Dedifferentiated amniotic fluid mesenchymal stem cell (primary cell): ENCODE data around the gene EEF2K.

Experiments
- DNase-seq: peaks from one replicate; pipeline ENCODE4 v3.0.0-alpha.2; 2016; ENCODE audit errors: extremely low spot score

EEF2K gene

DNA sequence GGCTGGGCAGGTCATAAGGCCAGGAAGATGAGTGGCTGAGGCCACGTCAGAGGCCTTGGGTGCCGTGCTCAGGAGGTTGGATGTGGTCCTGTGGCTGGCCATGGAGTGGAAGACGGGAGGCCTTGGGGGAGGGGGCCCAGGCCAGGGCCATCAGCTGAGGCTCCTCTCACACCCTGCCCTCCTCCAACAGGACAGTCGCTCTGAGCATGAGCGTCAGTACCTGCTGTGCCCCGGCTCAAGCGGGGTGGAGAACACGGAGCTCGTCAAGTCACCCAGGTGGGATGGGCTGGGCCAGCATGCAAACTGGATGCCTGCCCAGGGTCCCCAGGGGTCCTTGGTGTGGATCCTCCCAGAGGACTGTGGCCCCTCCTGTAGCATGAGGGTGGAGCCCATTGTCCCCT, 110.3 kb downstream of the EEF2K start:
- DNase-seq: no peak

DNA sequence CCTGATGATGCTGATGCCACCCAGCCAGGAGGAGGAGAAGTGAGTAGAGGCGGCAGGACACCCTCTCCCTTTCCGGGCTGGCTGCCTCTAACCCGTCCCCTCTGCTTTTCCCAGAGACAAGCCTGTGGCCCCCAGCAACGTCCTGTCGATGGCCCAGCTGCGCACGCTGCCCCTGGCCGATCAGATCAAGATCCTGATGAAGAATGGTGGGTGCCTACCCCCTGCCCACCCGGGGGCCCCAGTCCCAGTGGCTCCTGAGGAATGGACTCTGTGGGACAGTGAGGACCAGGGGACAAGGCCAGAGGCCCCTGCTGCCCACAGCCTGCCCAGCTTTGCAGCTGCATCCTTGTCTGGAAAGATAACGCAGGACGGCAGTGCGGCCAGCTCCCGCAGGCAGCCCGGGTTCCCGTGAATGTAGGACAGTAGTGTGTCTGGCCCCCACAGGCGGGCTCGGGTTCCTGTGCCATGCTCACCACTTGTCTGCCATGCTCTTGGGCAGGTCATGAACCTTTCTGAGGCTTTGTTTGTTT, 111.0 kb downstream of the EEF2K start:
- no peak for DNase-seq

DNA sequence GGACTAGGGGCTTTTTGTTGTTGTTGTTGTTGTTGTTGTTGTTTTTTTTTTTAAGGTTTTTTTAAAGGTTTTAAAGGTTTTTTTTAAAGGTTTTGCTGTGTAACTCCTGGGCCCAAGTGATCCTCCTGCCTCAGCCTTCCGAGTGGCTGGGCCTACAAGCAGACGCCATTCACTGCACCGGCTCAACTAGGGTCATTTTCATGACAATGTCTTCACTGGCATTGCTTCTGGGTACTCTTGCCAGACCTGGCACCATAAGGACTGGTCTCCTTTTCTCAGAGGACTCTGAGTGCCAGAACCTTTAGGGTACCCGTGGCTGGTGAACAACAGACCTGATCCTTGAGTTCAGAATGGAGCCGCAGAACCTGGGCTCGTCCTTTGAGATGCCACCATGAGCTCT, 111.5 kb downstream of the EEF2K start:
- no peak for DNase-seq

DNA sequence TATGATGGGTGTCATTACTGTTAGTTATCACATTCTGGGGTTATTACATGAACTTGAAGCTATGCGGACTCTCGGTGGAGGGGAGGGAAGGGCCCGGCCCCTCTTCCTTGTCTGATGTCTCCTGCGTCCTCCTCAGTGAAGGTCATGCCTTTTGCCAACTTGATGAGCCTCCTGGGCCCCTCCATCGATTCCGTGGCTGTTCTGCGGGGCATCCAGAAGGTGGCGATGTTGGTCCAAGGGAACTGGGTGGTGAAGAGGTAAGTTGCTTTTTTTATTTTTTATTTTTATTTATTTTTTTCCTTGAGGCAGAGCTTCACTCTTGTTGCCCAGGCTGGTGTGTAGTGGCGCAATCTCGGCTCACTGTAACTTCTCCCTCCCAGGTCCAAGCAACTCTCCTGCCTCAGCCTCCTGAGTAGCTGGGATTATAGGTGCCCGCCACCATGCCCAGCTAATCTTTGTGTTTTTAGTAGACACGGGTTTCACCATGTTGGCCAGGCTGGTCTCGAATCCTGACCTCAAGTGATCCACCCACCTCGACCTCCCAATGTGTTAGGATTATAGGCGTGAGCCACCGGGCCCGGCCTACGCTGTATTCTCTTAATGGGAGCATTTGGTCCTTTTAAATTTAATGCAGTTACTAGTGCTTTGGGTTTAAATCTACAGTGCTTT, 112.7 kb downstream of the EEF2K start:
- DNase-seq: no peak

DNA sequence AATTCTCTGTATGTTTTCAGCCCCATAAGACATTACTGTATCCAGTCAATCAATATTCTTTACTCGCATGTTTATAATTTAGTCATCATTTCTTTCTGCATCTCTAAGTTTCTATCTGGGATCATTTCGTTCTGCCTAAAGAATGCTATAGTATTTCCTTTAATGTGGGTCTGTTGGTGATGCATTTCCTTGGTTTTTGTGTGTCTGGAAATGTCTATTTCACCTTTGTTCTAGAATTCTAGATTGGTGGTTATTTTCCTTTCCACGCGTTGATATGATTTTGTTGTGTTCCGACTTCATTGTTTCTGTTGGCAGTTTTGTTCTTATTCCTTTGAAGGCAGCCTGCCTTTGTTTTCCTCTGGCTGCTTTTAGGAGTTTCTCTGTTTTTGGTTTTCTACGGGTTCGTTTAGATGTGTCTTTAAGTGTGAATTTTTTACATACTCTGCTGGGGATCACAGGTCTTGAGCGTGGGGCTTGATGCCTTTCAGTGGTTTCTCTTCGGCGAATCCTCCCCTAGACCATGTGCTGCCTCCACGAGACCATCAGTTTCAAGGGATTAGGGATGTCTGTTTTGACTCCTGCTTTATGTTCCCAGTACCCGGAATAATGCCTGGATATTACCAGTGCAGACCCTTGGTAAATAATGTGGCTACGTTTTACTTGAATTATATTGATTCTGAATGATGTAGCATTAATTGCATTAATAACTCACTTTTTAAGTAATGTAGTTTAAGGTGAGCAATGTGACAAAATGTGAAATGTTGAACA, 114.7 kb downstream of the EEF2K start:
- no peak for DNase-seq

DNA sequence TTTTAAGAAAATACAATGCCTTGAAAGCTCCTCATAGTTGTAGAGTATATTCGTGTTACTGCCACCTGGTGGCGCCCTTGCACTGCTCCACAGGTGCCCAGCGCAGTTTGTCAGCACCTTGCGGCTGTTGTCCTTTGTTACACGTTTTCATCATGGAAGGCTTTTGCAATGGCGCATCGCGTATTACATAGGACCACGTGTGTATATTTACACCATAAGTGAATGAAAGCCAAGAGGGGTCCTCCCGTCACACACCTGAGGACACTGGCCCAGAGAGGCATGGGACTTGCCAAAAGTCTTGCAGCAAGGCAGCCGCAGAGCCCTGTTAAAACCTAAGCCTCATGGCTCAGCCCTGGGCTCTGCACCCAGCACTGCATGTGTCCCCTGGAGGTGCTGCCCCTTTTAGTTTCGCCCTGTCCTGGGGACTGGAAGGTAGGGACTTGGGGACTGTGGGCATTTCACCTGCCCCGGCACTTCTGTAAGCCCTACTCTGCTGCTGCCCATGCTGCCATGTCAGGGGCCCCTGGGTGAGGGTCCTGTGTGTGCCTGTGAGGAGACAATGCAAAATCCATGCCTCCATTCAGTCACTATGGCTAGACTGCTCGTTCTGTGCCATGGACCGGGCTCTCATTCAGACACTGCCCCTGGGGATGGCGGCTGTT, 115.4 kb downstream of the EEF2K start:
- peak; percentile 57 for DNase-seq

DNA sequence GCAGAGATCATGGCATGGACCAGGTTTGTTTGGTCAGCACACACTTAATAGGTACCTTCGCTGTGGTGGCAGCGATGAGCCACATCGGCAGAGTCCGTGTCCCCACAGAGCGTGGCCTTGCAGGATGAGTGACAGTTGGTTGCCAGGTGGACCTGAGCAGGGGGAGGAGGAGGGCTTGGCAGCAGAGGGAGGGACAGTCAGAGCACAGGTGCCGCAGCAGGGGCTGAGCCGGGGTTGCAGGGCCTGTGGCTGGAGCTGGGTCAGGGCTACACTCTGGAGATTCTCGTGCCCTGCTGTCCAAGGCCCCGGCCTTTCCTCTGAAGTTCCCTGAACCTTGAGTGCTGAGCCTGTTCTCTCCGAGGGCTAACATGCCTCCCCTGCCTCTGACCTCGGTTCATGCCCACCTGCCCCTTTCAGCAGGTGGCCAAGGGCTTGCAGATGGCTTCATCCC, 116.0 kb downstream of the EEF2K start:
- DNase-seq: no peak

DNA sequence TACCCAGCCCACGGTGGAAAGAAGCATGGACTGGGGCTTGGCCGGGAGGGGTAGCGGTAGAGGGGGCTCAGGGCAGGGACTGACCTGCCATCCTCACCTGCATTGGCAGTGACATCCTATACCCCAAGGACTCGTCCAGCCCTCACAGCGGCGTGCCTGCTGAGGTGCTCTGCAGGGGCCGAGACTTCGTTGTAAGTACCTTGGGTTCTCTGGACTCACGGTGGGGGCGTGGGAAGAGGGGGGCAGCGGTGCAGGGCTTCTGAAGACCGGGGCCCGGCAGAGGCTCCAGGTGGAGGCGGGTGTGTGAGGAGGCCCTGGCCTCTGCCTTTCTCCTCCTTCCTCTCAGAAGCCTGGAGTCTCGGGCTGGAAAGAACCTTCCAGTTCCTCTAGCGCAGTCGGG, 116.7 kb downstream of the EEF2K start:
- no peak for DNase-seq

DNA sequence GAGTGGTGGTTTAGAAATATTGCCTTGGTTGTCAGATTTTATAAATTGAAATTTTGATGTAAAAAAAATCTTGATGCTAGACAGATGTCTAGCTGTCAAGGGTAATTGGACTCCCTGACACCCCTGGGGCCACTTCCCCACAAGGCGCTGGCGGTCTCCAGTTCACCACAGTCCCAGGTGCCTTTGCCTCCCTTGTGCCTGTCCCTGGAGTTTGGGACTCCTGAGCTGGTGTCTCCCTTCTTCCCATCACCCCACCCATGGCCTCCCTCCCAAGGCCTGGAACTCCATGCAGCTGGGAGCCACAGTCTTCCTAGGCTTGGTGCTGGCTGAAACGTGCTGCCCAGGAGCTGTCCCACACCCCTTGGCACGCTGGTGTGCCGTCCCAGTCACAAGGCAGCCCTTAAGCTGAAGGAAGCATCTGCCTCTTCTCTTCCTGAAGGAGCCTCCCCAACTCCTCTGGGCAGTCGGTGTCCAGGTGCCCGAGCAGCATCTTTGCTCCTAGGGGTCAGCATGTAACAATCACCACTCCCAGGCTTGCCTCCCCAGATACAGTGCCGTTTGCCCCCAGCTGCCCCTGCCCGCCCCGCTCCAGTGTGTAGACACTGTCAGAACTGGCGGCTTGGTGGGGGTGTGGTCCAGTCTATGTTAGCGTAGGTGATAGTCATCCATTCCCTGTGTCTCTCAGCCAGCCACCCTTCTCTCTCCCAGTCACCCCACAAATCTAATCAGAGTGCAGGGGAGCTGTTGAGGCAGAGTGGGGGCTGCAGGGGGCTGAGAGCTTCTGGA, 117.3 kb downstream of the EEF2K start:
- DNase-seq: no peak

DNA sequence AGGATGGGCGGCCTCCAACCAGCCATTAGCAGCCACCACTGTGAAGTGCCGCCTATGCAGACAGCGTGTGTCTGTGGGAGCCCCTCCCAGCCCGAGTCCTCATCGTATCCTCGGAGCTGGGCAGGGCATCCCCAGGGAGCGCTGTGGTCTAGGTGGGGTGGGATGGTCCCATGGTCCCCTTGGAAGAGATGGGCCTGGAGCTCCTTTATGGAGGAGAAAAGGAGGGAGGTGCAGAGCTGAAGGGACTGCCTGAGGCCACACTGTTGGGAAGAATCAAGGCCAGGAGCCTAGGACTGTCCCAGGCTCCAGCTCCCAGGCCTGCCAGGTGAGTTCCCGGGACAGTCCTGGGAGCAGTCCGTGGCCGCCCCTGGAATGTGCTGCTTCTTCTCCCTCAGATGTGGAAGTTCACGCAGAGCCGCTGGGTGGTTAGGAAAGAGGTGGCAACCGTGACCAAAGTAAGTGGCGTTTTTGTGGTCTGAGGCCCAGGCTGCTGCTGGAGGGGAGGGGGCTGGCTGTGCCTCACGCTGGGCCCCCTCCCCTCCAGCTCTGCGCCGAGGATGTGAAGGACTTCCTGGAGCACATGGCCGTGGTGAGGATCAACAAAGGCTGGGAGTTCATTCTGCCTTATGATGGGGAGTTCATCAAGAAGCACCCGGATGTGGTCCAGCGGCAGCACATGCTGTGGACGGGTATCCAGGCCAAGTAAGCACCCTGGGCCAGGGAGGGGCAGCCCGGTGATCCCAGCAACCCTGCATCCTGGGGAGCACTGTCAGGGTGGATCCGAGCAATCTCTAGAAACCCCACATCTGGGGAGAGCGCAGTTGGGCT, 118.1 kb downstream of the EEF2K start:
- DNase-seq: no peak

DNA sequence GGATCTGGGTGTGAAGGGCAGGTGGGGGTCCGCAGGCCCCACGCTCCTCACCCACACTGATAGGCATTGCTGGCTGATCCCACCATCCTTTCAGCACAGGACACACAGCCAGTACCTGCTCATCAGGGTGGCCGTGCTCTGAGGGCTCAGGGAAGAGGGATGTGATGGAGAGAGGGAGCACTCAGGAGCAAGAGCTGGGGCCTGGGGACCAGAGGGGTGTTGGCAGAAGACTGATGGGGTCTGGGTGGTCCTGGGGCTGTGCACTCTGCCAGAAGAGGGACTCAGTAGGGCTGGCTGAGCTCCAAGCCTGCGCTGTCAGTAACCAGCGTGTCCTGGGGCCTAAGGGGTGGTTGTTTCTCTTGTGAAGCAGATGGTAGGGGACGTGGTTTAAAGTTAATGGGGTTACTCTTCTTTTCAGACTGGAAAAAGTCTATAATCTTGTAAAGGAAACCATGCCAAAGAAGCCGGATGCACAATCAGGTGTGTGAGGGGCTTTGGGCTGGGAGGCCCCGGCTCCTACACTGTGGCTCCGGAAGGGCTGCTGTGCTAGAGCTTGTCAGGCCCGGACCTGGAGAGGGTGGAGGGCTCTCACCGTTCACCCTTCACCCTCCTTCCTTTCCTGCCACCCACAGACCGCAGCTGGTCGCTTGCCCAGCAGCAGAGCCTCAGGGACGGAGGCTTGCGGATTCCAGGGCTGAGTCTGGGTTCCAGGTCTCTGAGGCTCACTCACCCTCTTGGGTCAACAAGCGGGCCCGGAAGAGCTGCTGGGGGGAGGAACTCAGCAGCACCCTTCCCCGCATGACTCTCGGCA, 118.9 kb downstream of the EEF2K start:
- DNase-seq: no peak

DNA sequence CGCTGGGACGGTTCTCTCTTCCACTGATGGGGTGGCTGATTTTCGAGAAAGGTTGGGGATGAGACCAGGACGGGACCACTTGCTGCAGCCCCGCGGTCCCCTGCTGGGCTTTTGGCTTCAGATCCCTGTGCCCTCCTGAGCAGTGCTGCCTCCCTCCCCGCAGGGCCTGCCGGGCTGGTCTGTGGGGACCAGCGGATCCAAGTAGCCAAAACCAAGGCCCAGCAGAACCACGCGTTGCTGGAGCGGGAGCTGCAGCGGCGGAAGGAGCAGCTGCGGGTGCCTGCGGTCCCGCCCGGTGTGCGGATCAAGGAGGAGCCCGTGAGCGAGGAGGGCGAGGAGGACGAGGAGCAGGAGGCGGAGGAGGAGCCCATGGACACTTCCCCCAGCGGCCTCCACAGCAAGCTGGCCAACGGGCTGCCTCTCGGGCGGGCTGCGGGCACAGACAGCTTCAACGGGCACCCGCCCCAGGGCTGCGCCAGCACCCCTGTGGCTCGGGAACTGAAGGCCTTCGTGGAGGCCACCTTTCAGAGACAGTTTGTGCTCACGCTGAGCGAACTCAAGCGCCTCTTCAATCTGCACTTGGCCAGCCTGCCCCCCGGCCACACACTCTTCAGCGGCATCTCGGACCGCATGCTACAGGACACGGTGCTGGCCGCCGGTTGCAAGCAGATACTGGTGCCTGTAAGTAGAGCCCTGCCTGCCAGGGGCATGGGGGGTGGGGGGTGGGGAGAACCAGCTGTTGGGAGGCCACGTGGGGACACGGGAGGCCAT, 119.7 kb downstream of the EEF2K start:
- no peak for DNase-seq

DNA sequence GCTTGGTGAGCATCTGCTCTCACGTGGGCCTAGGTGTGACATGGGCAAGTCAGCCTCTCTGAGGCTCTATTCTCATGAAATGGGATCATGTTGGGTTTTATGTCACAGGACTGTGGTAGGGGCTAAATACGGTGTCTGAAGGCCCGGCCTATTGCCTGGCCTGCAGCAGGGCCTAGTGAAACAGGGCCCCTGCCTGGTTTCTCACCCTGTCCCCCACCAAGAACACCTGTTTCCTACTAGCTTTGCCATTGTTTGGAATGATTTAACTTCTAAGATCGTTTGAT, 120.2 kb downstream of the EEF2K start:
- DNase-seq: no peak

DNA sequence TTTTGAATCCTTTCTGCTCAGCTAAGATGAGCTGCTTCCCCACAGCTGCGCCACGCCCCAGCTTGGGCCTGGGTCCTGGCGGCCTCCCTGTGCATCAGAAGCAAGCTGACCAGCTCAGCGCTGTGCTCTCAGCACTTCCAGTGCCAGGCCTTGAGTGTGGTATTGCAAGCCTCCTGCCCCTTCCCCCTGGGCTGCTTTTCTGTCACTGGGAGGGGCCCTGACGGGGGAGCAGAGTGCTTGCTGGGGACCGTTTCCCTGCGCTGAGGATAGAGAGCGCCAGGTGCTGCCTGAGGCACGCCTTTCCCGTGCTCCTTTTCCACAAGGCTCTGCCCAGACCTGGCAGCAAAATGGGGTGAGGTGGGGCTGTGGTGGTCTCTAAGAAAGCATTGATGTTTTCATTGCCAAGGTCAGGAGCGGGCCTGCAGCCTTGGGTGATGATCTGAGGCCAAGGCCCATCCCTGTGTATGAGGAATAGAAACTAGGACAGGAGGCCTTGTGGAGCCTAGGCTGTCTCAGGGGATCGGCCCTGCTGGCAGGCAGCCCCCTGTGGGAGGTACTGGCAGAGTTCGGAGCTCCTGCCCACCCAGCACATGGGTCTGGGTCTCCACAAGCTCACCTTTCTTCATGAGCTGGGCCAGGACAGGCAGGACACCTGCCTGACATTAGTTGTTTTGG, 120.8 kb downstream of the EEF2K start:
- no peak for DNase-seq

DNA sequence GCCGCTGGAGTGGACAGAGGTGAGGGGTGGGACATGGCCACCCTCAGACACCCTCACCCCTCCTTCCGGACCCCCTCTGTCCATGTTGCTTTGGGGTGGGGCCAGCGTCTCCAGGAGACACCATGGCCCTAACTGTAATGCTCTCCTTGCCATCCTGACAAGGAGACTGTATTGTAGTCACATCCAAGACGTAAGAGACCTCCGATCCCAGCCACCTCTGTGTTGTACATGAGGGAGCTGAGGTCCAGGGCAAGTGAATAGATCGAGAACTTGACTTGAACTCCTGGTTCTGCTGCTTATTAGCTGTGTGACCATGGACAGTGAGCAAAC, 121.3 kb downstream of the EEF2K start:
- no peak for DNase-seq

DNA sequence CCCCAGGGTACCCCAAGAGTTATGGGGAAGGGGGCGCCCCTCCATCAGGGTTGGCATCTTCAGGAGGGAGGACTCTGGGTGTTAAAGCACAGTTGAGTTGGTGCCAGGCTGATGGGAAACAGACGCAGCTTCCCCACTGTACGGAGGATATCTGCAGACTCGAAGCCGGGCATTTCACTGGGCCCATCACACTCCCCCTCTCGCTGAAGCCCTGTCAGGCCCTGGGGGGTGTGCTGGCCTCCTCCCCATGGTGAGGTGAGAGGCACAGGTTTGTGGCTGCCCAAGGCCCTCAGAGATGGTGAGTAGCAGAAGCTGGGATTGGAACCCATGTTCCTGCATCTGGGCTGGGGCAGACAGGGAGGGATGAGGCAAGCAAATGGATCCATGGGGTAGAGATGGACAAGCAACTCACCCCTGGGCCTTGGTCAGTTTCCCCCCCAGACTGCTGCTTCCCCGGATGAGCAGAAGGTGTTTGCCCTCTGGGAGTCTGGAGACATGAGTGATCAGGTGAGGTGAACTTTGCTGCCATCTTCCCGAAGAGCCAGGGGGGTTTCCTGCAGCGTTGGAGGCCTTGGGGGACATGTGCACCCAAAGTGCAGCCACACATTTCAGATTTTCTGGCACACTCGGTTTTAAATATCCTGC, 122.1 kb downstream of the EEF2K start:
- DNase-seq: no peak

DNA sequence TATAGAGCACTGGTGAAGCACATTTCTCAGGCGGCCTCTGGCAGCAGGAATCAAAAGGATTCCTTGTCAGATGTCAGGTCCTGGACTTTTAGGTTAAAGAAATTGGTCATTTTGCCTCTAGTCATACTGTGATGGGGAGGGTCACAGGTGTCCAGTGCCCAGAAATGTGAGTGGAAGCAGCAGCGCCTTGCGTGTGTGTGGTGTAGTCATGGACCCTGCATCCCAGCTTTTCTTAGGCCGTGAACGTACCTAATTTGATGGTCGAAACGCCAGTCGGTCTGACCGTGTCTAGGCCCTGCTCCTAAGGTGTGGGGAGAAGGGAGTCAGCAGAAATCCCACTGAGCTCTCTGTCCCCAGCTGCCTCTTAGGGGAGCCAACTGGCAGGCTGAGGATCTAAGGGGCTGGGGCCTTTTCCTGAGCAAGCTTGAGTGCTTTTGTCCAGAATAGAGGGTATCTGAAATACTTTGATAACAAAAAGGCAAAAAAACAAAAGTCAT, 123.2 kb downstream of the EEF2K start:
- DNase-seq: no peak

DNA sequence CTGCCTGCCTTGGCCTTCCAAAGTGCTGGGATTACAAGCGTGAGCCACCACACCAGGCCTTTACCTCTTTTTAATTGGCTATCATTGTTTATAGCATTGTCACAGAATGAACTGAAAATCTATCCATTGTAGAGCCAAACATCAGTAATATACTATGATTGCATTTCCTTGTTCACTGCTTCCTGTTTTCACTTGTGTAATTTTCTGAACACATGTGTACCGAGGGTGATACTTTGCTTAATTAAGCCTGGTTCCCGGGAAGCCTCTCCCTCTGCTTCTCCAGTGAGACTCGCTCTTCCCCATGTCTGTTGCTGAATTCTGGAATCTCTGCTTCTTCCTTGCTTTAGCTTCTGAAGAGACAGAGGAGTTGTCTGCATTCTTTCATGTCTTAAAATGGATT, 124.2 kb downstream of the EEF2K start:
- no peak for DNase-seq
